Common myeloid progenitor, CD34-positive (primary cell): Measurements from ENCODE around the gene ARMS2.

Experiments used
- CTCF ChIA-PET: fragments of 350-600 bp; sonication (Branson Sonifier 250); formaldehyde crosslinking; loops from one replicate; lab custom pipeline; 2021; ENCODE audit warnings: antibody characterized with exemption; lab: Charles Lee
- POLR2A ChIA-PET: fragments of 350-600 bp; sonication (Branson Sonifier 250); formaldehyde crosslinking; loops from one replicate; lab custom pipeline; 2021; ENCODE audit warnings: antibody characterized with exemption; lab: Charles Lee
- DNase-seq, 3 donors: peaks; one replicate each; pipeline versions ENCODE4 v3.0.0 to v3.0.0-alpha.2; 2013
- H3K27ac ChIP-seq, 2 experiments: 1 replicate in 1 of 2; 2 replicates in 1 of 2; pipeline ENCODE4 v1.7.0; 2013; ENCODE audit warnings: inconsistent platforms in 2 of 2, low read length in 2 of 2, mild to moderate bottlenecking in 2 of 2, low read depth in 1 of 2, moderate library complexity in 1 of 2; ENCODE audit not compliant: severe bottlenecking in 2 of 2, insufficient read depth in 1 of 2, poor library complexity in 1 of 2
- H3K27me3 ChIP-seq, 5 experiments: replicated peaks in 2 of 5; 1 replicate in 3 of 5; 2 replicates in 2 of 5; pipeline versions ENCODE4 v1.6.1 to v1.7.0; 2013; ENCODE audit warnings: low read length in 4 of 5, mild to moderate bottlenecking in 2 of 5, moderate library complexity in 2 of 5, inconsistent platforms in 1 of 5; ENCODE audit not compliant: insufficient read depth in 5 of 5, control insufficient read depth in 4 of 5
- H3K36me3 ChIP-seq, 4 experiments: 1 replicate in 2 of 4; 2 replicates in 2 of 4; pipeline versions ENCODE4 v1.6.1 to v1.7.0; 2013; ENCODE audit warnings: low read length in 3 of 4, control low read depth in 1 of 4, mild to moderate bottlenecking in 1 of 4; ENCODE audit not compliant: control insufficient read depth in 4 of 4, insufficient read depth in 4 of 4
- H3K4me1 ChIP-seq, 4 experiments: 1 replicate in 3 of 4; 2 replicates in 1 of 4; pipeline versions ENCODE4 v1.6.1 to v1.7.1; 2013; ENCODE audit warnings: low read length in 3 of 4, mild to moderate bottlenecking in 3 of 4, control low read depth in 1 of 4, inconsistent platforms in 1 of 4, moderate library complexity in 1 of 4; ENCODE audit not compliant: control insufficient read depth in 4 of 4, insufficient read depth in 4 of 4; ENCODE audit errors: control extremely low read depth in 1 of 4
- H3K4me3 ChIP-seq, 7 experiments: 1 replicate in 4 of 7; 2 replicates in 3 of 7; pipeline versions ENCODE4 v1.5.1 to v1.7.0; 2013; ENCODE audit warnings: mild to moderate bottlenecking in 7 of 7, low read length in 6 of 7, moderate library complexity in 6 of 7, inconsistent platforms in 2 of 7, low read depth in 2 of 7, control low read depth in 1 of 7; ENCODE audit not compliant: insufficient read depth in 4 of 7, control insufficient read depth in 1 of 7; ENCODE audit errors: extremely low read depth in 1 of 7
- H3K9me3 ChIP-seq, 5 experiments: 1 replicate in 4 of 5; 2 replicates in 1 of 5; pipeline versions ENCODE4 v1.6.1 to v1.7.1; 2013; ENCODE audit warnings: low read length in 4 of 5, mild to moderate bottlenecking in 2 of 5, inconsistent platforms in 1 of 5, low read depth in 1 of 5, moderate library complexity in 1 of 5; ENCODE audit not compliant: control insufficient read depth in 4 of 5, insufficient read depth in 2 of 5; ENCODE audit errors: control extremely low read depth in 1 of 5
- WGBS: methylation state at CpG from one replicate; pipeline ENCODE4 v1.1.5; 2013; ENCODE audit not compliant: insufficient coverage; 5-methylcytosine and 5-hydroxymethylcytosine counted together

ARMS2 gene

DNA sequence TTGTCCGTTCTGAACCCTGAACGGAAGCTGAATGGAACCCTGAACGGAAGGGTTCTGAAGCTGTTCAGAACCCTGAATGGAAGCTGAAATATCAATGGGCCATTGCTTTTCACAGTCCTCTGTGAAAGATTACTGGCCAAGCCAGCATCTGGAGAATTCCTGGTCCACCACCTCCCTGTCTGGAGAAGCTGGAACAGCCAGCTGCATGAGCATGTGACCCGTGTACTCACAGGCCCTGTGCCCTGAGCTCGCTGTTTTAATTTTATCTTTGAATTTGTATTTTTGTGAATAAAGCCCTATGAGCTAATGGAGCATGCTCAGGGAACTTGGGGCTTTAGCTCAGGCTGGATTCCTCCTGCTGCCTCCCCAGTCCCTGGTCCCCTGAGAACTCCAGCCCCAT, 44.1 kb downstream of the ARMS2 start:
- Histone ChIP-seq H3K27ac (no peak overlapping the region), H3K4me1 (no peaks in the 10 kb centered on the region), H3K27me3 (peaks cover 0 to 42% (median 4%) of the 10 kb centered on the region in 5 experiments), H3K9me3 (no peaks in the 10 kb centered on the region), H3K4me3 (no peak overlapping the region), H3K36me3 (no peaks in the 10 kb centered on the region)
- ChIA-PET CTCF (no interaction called here), POLR2A (no interaction called here)
- 92% methylated on average over 4 of the region's 5 CpGs for WGBS
- no peak for DNase-seq

DNA sequence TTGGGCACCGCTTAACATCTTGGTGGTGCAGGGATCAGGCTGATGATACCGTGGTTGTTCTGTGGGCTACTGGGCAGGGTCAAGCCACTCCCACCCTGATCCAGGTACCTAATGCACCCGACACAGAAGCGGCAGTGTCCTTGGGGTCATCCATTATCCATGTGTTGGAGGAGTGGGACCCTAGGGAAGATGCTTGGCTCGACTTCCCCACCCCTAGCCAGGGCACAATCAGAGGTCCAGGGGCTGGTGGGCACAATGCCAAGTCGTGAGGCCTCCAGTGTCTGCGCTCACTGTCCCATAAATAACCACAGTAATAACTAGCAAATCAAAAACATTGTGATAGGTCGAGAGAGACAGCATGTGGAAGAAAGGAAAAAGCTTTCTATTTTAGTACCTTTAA, 44.6 kb downstream of the ARMS2 start:
- DNase-seq: no peak
- no peak overlapping the region for H3K4me3 ChIP-seq
- CTCF ChIA-PET: no interaction called here
- POLR2A ChIA-PET: no interaction called here
- WGBS: 87% methylated on average over 5 of the region's 8 CpGs
- no peaks in the 10 kb centered on the region for H3K9me3 ChIP-seq
- H3K27ac ChIP-seq: no peak overlapping the region
- H3K4me1 ChIP-seq: no peaks in the 10 kb centered on the region
- H3K36me3 ChIP-seq: no peaks in the 10 kb centered on the region
- peaks cover 0 to 38% (median 4%) of the 10 kb centered on the region in 5 experiments for H3K27me3 ChIP-seq

DNA sequence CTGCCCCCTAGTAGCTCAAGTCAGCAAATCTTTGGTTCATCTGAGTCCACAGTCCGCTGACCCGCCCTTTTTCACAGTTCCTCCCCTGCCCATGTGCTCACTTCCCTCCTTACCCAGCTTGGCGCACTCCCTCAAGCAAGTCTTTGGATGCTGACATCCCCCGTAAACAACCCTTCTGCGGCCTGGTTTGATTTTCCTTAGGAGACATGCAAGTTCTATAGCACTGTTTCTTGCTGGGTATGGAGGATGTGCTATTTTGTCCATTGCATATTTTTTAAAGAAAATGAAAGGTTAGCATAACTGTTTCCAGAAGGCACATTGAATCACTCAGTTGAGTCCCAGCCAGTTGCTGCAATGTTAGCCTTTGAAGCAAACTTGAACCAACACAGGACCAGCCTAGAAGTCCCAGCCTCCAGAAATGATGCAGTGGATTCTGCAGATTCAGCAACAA, 45.1 kb downstream of the ARMS2 start:
- Histone ChIP-seq H3K4me3 (no peak overlapping the region), H3K9me3 (no peaks in the 10 kb centered on the region), H3K36me3 (no peaks in the 10 kb centered on the region), H3K4me1 (no peaks in the 10 kb centered on the region), H3K27ac (no peak overlapping the region), H3K27me3 (peaks cover 0 to 33% (median 4%) of the 10 kb centered on the region in 5 experiments)
- ChIA-PET POLR2A (no interaction called here), CTCF (no interaction called here)
- WGBS: 50% methylated on average over 2 of the region's 5 CpGs
- DNase-seq: no peak

DNA sequence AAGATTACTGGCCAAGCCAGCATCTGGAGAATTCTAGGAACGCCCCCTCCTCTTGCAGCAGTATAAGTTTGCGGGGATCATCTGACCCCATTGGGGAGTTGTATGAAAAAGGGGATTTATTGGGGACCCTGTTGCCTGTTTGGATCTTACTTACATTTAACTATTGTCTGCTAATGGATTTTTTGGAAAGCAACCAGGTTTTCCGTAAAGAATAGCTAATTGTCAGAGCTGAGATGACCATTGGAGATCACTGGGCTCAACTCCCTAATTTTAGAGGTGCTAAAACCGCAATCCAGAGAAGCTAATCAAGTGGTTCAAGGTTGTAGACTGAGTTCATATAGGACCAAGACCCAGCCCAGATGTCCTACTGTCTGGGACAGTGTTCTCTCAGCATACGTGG, 45.7 kb downstream of the ARMS2 start:
- Histone ChIP-seq H3K27ac (no peak overlapping the region), H3K9me3 (no peaks in the 10 kb centered on the region), H3K4me1 (no peaks in the 10 kb centered on the region), H3K36me3 (no peaks in the 10 kb centered on the region), H3K27me3 (peaks cover 0 to 27% (median 4%) of the 10 kb centered on the region in 5 experiments), H3K4me3 (no peak overlapping the region)
- 88% methylated on average over 2 of the region's 5 CpGs for WGBS
- no peak for DNase-seq
- POLR2A ChIA-PET: no interaction called here
- CTCF ChIA-PET: no interaction called here

DNA sequence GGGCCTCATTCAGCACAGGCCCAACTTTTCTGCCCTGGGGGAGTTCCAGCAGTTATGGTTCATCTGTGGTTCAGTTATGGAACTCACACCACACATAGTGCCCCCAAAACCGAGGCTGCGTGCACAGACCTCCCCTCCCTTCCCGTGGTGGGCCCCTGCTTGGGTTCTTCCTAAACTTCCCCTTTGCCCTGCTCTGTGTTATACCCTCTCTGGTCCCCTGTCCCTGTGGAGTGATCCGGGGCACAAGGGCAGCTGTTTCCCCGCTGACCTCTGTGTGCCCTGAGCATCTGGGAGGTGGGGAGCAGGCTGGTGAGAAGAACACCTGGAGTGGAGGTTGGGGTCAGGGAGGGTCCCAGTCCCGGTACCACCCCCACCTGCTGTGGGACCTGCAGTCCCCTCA, 46.3 kb downstream of the ARMS2 start:
- H3K4me3 ChIP-seq: no peak overlapping the region
- WGBS: 80% methylated on average over 4 of the region's 6 CpGs
- no peaks in the 10 kb centered on the region for H3K36me3 ChIP-seq
- CTCF ChIA-PET: no interaction called here
- H3K9me3 ChIP-seq: no peaks in the 10 kb centered on the region
- H3K27ac ChIP-seq: no peak overlapping the region
- H3K4me1 ChIP-seq: no peaks in the 10 kb centered on the region
- peaks cover 0 to 23% (median 3%) of the 10 kb centered on the region in 5 experiments for H3K27me3 ChIP-seq
- POLR2A ChIA-PET: no interaction called here
- DNase-seq: no peak

DNA sequence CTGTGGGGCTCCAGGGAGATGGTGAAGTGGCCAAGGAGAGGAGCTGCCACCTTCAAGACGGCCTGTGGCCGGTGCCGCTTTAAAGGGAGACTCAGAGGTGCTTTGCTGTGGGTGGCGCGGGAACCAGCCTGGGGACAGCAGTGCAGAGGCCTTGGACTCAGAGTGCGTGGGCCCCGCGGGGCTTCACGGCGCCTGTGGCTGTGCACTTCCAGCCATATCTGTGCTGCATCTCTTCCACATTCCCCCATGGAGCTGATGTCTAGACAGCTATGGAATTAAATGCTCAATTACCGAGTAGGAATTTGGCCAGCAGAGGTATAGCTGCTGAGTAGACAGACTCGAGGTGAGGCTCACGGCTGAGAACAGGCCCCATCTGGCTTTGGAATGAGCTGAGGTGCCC, 48.6 kb downstream of the ARMS2 start:
- CTCF ChIA-PET: no interaction called here
- POLR2A ChIA-PET: no interaction called here
- H3K4me1 ChIP-seq: no peaks in the 10 kb centered on the region

DNA sequence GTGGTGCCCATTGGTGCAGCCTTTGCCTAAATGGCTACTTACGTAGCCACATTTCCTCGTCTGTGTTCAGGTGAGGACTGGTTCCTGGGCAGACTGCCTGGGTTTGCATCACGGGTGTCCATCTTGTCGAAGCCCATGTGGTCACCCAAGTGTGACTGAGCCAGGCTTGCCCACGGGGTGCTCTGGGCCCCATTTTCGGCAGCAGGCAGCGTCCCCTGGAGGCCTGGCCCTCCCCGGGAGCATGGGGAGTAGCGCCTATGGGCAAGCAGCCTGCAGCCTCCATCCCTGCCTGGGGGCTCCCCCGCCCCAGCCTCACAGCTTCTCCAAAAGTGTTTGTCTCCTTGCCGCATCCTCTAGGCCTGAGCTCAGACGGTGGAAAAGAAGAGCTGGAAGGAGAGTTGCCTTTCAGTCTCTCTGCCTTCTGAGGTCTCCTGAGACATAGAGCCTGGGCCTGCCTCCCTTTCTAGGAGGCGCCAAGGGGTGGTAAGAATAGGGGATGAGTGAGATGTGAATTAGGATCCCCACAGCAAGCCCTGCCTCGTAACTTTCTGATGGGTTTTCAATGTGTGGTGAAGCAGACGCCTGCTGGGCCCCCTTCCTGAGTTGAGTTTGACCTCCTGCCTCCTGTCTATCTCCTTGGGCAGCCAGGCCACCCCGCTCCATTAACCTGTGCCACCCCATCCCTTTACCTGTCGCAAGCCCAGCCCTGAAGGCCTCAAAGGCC, 49.6 kb downstream of the ARMS2 start:
- Histone ChIP-seq H3K27me3 (peaks cover 0 to 23% (median 0%) of the 10 kb centered on the region in 5 experiments), H3K9me3 (no peaks in the 10 kb centered on the region), H3K4me3 (no peak overlapping the region), H3K27ac (no peak overlapping the region), H3K36me3 (no peaks in the 10 kb centered on the region), H3K4me1 (no peaks in the 10 kb centered on the region)
- whole genome bisulfite sequencing: 94% methylated on average over 12 of the region's 17 CpGs
- no peak for DNase-seq
- POLR2A ChIA-PET: no interaction called here
- CTCF ChIA-PET: no interaction called here

More for the DNA sequence above, 48.6 kb downstream of the ARMS2 start:
- no peaks in the 10 kb centered on the region for H3K36me3 ChIP-seq
- no peaks in the 10 kb centered on the region for H3K9me3 ChIP-seq
- 97% methylated on average over 13 of the region's 13 CpGs for WGBS
- H3K27me3 ChIP-seq: peaks cover 0 to 17% (median 3%) of the 10 kb centered on the region in 5 experiments
- H3K27ac ChIP-seq: no peak overlapping the region
- no peak for DNase-seq
- H3K4me3 ChIP-seq: no peak overlapping the region
